WTC11 (cell line): ENCODE results near the gene LPP. TPM values are rescaled to one million over a fixed set of nuclear protein-coding genes. Genes with fewer than 3 reads are reported as not detected.

ENCODE experiments used
- ATAC-seq: fragments of 200-7000 bp; cut with Tn5 transposase; 2 replicates; pipeline ENCODE4 v1.10.0; 2021; ENCODE audit warnings: mild to moderate bottlenecking, moderate library complexity
- CTCF ChIA-PET: fragments of 300-600 bp; sonication (Branson Sonifier 250); formaldehyde crosslinking; loops from one replicate; lab custom pipeline; 2021; ENCODE audit warnings: antibody characterized with exemption; lab: Charles Lee
- POLR2A ChIA-PET: fragments of 350-600 bp; sonication (Branson Sonifier 250); formaldehyde crosslinking; loops from one replicate; lab custom pipeline; 2021; ENCODE audit warnings: antibody characterized with exemption; lab: Charles Lee
- DNase-seq: peaks from one replicate; pipeline ENCODE4 v3.0.0; 2021; ENCODE audit warnings: low spot score
- H3K27ac Mint-ChIP-seq: 2 replicates; pipeline ENCODE4 v1.8.0; 2021; ENCODE audit warnings: mixed read lengths
- H3K27me3 Mint-ChIP-seq: 2 replicates; pipeline ENCODE4 v1.8.0; 2021; ENCODE audit warnings: low read depth, mild to moderate bottlenecking, moderate library complexity, mixed read lengths
- H3K36me3 Mint-ChIP-seq: 2 replicates; pipeline ENCODE4 v1.8.0; 2021; ENCODE audit warnings: mixed read lengths
- H3K4me1 Mint-ChIP-seq: 2 replicates; pipeline ENCODE4 v1.8.0; 2022; ENCODE audit warnings: mixed read lengths
- H3K4me3 Mint-ChIP-seq: 2 replicates; pipeline ENCODE4 v1.8.0; 2021; ENCODE audit warnings: mild to moderate bottlenecking, moderate library complexity, mixed read lengths
- H3K9me3 Mint-ChIP-seq: 2 replicates; pipeline ENCODE4 v1.8.0; 2021; ENCODE audit warnings: mixed read lengths
- ATF1 ChIP-seq: sonication (generic); formaldehyde crosslinking; IDR thresholded peaks from 2 replicates; pipeline ENCODE4 v1.8.1; 2023; ENCODE audit warnings: mild to moderate bottlenecking, moderate library complexity, missing genetic modification reagents
- ESRRA ChIP-seq: sonication (generic); formaldehyde crosslinking; IDR thresholded peaks from 2 replicates; pipeline ENCODE4 v1.8.1; 2022; ENCODE audit warnings: mild to moderate bottlenecking, missing genetic modification reagents, borderline replicate concordance
- ETV6 ChIP-seq: sonication (generic); formaldehyde crosslinking; IDR thresholded peaks from 2 replicates; pipeline ENCODE4 v1.8.1; 2022; ENCODE audit warnings: mild to moderate bottlenecking, missing genetic modification reagents
- FOXK1 ChIP-seq: sonication (generic); formaldehyde crosslinking; IDR thresholded peaks from 2 replicates; pipeline ENCODE4 v1.8.0; 2022; ENCODE audit warnings: mild to moderate bottlenecking, moderate library complexity, missing genetic modification reagents
- FOXP1 ChIP-seq: sonication (generic); formaldehyde crosslinking; IDR thresholded peaks from 2 replicates; pipeline ENCODE4 v1.8.0; 2022; ENCODE audit warnings: missing genetic modification reagents, mild to moderate bottlenecking, moderate library complexity, borderline replicate concordance
- JAZF1 ChIP-seq: fragments of 250-450 bp; sonication (Bioruptor Pico); IDR thresholded peaks from 2 replicates; pipeline ENCODE4 v1.9.0; 2021; ENCODE audit warnings: moderate library complexity, mild to moderate bottlenecking, inconsistent platforms
- JUN ChIP-seq: sonication (generic); formaldehyde crosslinking; IDR thresholded peaks from 2 replicates; pipeline ENCODE4 v1.8.0; 2023; ENCODE audit warnings: mild to moderate bottlenecking, missing genetic modification reagents
- NFYB ChIP-seq: sonication (generic); formaldehyde crosslinking; conservative IDR thresholded peaks from 2 replicates; pipeline ENCODE4 v1.8.0; 2022; ENCODE audit warnings: low read depth, missing genetic modification reagents
- NR1H2 ChIP-seq: sonication (generic); formaldehyde crosslinking; IDR thresholded peaks from 2 replicates; pipeline ENCODE4 v1.9.0; 2021; ENCODE audit warnings: mild to moderate bottlenecking, moderate library complexity, missing genetic modification reagents
- RORB ChIP-seq: fragments of 250-450 bp; sonication (Bioruptor Pico); IDR thresholded peaks from 2 replicates; pipeline ENCODE4 v1.9.0; 2021; ENCODE audit warnings: mild to moderate bottlenecking
- ZNF232 ChIP-seq: sonication (generic); formaldehyde crosslinking; IDR thresholded peaks from 2 replicates; pipeline ENCODE4 v1.8.0; 2022; ENCODE audit warnings: mild to moderate bottlenecking, missing genetic modification reagents
- total RNA-seq: library from RNA; stranded (reverse); gene quantifications from 3 replicates; pipeline ENCODE4 v1.2.3, GENCODE V29; 2021
- TF ChIP-seq, protein P1 (sequence below): sonication (generic); formaldehyde crosslinking; IDR thresholded peaks from 2 replicates; pipeline ENCODE4 v1.8.0; 2023; ENCODE audit warnings: mild to moderate bottlenecking, missing genetic modification reagents
- TF ChIP-seq, protein P2 (sequence below): sonication (generic); formaldehyde crosslinking; IDR thresholded peaks from 2 replicates; pipeline ENCODE4 v1.8.1; 2022; ENCODE audit warnings: low read depth, mild to moderate bottlenecking, moderate library complexity, missing genetic modification reagents, borderline replicate concordance
- TF ChIP-seq, protein P3 (sequence below): sonication (generic); formaldehyde crosslinking; IDR thresholded peaks from 2 replicates; pipeline ENCODE4 v1.8.0; 2022; ENCODE audit warnings: mild to moderate bottlenecking, missing genetic modification reagents
- TF ChIP-seq, protein P4 (sequence below): fragments of 250-450 bp; sonication (Bioruptor Pico); IDR thresholded peaks from 2 replicates; pipeline ENCODE4 v1.9.0; 2021; ENCODE audit warnings: mild to moderate bottlenecking, borderline replicate concordance
- TF ChIP-seq, protein P5 (sequence below): sonication (generic); formaldehyde crosslinking; IDR thresholded peaks from 2 replicates; pipeline ENCODE4 v1.8.1; 2022; ENCODE audit warnings: missing genetic modification reagents, borderline replicate concordance
- TF ChIP-seq, protein P6 (sequence below): fragments of 250-450 bp; sonication (Bioruptor Pico); IDR thresholded peaks from 2 replicates; pipeline ENCODE4 v1.9.0; 2021; ENCODE audit warnings: moderate library complexity, mild to moderate bottlenecking, inconsistent platforms, borderline replicate concordance
- TF ChIP-seq, protein P7 (sequence below): sonication (generic); formaldehyde crosslinking; IDR thresholded peaks from 2 replicates; pipeline ENCODE4 v1.8.0; 2022; ENCODE audit warnings: mild to moderate bottlenecking, missing genetic modification reagents
- TF ChIP-seq, protein P8 (sequence below): sonication (generic); formaldehyde crosslinking; IDR thresholded peaks from 2 replicates; pipeline ENCODE4 v1.8.1; 2023; ENCODE audit warnings: mild to moderate bottlenecking, missing genetic modification reagents, moderate library complexity

The LPP gene
- total RNA-seq, 1 experiment from 2014 or later: 49.6 TPM

DNA sequence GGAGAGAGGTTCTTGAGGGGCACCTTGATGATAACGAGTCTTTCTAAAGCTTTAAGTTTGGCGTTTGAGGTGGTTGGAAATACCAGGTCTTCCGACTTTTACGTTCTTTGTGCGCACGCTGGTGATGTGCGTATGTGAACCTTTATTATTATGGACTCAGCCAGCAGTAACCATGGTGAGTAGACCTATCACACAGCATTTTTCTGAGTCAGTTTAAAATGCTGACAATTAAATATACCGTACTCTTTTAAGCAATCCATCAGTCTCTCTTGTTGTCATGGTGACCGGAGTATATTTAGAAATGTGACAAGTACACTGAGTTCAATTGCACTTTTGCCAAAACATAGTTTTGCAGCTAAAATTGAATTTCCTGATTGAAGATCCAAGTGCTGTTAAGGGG, 172.2 kb downstream of the LPP start (continued):
- TF ChIP-seq, protein P1, sequence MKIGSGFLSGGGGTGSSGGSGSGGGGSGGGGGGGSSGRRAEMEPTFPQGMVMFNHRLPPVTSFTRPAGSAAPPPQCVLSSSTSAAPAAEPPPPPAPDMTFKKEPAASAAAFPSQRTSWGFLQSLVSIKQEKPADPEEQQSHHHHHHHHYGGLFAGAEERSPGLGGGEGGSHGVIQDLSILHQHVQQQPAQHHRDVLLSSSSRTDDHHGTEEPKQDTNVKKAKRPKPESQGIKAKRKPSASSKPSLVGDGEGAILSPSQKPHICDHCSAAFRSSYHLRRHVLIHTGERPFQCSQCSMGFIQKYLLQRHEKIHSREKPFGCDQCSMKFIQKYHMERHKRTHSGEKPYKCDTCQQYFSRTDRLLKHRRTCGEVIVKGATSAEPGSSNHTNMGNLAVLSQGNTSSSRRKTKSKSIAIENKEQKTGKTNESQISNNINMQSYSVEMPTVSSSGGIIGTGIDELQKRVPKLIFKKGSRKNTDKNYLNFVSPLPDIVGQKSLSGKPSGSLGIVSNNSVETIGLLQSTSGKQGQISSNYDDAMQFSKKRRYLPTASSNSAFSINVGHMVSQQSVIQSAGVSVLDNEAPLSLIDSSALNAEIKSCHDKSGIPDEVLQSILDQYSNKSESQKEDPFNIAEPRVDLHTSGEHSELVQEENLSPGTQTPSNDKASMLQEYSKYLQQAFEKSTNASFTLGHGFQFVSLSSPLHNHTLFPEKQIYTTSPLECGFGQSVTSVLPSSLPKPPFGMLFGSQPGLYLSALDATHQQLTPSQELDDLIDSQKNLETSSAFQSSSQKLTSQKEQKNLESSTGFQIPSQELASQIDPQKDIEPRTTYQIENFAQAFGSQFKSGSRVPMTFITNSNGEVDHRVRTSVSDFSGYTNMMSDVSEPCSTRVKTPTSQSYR: no peak
- TF ChIP-seq, protein P2, sequence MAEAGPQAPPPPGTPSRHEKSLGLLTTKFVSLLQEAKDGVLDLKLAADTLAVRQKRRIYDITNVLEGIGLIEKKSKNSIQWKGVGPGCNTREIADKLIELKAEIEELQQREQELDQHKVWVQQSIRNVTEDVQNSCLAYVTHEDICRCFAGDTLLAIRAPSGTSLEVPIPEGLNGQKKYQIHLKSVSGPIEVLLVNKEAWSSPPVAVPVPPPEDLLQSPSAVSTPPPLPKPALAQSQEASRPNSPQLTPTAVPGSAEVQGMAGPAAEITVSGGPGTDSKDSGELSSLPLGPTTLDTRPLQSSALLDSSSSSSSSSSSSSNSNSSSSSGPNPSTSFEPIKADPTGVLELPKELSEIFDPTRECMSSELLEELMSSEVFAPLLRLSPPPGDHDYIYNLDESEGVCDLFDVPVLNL (CRISPR knock-in tag): no peak
- no peak for TF ChIP-seq JAZF1 (CRISPR knock-in tag)
- TF ChIP-seq, protein P3, sequence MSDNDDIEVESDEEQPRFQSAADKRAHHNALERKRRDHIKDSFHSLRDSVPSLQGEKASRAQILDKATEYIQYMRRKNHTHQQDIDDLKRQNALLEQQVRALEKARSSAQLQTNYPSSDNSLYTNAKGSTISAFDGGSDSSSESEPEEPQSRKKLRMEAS: no peak

DNA sequence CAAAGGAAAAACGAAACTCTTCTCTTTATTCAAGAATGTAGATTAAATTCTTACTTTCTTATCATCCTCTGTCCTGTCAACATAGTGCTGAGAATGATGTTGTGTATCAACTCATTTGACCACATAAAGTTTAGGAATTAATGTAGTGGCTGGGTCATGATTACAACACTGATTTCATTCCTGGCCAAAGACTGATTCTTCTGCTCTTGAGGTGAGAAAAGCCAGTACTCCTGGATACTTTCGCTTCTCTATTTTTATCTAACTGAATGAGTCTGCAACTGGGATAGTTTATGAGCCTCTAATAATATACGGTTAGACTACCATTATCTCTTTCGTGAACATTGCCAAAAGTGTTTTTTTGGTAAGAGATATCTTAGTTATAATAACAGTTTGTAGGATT, 173.0 kb downstream of the LPP start:
- ATAC-seq: no peak
- DNase-seq: no peak
- CTCF ChIA-PET: no interaction called here
- POLR2A ChIA-PET: no interaction called here
- no peaks in the 10 kb centered on the region for H3K27me3 Mint-ChIP-seq
- no peaks in the 10 kb centered on the region for H3K9me3 Mint-ChIP-seq
- no peak overlapping the region for H3K27ac Mint-ChIP-seq
- H3K36me3 Mint-ChIP-seq: no peaks in the 10 kb centered on the region
- no peak overlapping the region for H3K4me3 Mint-ChIP-seq
- no peaks in the 10 kb centered on the region for H3K4me1 Mint-ChIP-seq
- TF ChIP-seq ESRRA (CRISPR knock-in tag) (no peak), NFYB (CRISPR knock-in tag) (no peak)
- TF ChIP-seq, protein P4, sequence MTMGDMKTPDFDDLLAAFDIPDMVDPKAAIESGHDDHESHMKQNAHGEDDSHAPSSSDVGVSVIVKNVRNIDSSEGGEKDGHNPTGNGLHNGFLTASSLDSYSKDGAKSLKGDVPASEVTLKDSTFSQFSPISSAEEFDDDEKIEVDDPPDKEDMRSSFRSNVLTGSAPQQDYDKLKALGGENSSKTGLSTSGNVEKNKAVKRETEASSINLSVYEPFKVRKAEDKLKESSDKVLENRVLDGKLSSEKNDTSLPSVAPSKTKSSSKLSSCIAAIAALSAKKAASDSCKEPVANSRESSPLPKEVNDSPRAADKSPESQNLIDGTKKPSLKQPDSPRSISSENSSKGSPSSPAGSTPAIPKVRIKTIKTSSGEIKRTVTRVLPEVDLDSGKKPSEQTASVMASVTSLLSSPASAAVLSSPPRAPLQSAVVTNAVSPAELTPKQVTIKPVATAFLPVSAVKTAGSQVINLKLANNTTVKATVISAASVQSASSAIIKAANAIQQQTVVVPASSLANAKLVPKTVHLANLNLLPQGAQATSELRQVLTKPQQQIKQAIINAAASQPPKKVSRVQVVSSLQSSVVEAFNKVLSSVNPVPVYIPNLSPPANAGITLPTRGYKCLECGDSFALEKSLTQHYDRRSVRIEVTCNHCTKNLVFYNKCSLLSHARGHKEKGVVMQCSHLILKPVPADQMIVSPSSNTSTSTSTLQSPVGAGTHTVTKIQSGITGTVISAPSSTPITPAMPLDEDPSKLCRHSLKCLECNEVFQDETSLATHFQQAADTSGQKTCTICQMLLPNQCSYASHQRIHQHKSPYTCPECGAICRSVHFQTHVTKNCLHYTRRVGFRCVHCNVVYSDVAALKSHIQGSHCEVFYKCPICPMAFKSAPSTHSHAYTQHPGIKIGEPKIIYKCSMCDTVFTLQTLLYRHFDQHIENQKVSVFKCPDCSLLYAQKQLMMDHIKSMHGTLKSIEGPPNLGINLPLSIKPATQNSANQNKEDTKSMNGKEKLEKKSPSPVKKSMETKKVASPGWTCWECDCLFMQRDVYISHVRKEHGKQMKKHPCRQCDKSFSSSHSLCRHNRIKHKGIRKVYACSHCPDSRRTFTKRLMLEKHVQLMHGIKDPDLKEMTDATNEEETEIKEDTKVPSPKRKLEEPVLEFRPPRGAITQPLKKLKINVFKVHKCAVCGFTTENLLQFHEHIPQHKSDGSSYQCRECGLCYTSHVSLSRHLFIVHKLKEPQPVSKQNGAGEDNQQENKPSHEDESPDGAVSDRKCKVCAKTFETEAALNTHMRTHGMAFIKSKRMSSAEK: no peak

GRCh38 chr3:188327433-188327832, 173.5 kb downstream of the LPP start:
- CTCF ChIA-PET: no interaction called here
- no peak for TF ChIP-seq RORB (CRISPR knock-in tag)
- TF ChIP-seq NR1H2 (CRISPR knock-in tag): no peak
- no peak for TF ChIP-seq FOXK1
- TF ChIP-seq, protein P5, sequence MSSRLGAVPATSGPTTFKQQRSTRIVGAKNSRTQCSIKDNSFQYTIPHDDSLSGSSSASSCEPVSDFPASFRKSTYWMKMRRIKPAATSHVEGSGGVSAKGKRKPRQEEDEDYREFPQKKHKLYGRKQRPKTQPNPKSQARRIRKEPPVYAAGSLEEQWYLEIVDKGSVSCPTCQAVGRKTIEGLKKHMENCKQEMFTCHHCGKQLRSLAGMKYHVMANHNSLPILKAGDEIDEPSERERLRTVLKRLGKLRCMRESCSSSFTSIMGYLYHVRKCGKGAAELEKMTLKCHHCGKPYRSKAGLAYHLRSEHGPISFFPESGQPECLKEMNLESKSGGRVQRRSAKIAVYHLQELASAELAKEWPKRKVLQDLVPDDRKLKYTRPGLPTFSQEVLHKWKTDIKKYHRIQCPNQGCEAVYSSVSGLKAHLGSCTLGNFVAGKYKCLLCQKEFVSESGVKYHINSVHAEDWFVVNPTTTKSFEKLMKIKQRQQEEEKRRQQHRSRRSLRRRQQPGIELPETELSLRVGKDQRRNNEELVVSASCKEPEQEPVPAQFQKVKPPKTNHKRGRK: no peak
- no peak for TF ChIP-seq ZNF232
- TF ChIP-seq, protein P6, sequence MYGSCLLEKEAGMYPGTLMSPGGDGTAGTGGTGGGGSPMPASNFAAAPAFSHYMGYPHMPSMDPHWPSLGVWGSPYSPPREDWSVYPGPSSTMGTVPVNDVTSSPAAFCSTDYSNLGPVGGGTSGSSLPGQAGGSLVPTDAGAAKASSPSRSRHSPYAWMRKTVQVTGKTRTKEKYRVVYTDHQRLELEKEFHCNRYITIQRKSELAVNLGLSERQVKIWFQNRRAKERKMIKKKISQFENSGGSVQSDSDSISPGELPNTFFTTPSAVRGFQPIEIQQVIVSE: no peak
- TF ChIP-seq ATF1 (CRISPR knock-in tag): no peak
- no peak for TF ChIP-seq FOXP1 (CRISPR knock-in tag)
- TF ChIP-seq, protein P7, sequence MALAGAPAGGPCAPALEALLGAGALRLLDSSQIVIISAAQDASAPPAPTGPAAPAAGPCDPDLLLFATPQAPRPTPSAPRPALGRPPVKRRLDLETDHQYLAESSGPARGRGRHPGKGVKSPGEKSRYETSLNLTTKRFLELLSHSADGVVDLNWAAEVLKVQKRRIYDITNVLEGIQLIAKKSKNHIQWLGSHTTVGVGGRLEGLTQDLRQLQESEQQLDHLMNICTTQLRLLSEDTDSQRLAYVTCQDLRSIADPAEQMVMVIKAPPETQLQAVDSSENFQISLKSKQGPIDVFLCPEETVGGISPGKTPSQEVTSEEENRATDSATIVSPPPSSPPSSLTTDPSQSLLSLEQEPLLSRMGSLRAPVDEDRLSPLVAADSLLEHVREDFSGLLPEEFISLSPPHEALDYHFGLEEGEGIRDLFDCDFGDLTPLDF (CRISPR knock-in tag): no peak
- TF ChIP-seq, protein P8, sequence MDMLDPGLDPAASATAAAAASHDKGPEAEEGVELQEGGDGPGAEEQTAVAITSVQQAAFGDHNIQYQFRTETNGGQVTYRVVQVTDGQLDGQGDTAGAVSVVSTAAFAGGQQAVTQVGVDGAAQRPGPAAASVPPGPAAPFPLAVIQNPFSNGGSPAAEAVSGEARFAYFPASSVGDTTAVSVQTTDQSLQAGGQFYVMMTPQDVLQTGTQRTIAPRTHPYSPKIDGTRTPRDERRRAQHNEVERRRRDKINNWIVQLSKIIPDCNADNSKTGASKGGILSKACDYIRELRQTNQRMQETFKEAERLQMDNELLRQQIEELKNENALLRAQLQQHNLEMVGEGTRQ: no peak
- TF ChIP-seq ETV6 (CRISPR knock-in tag): no peak
- TF ChIP-seq JUN (CRISPR knock-in tag): no peak

More at GRCh38 chr3:188327433-188327832, 173.5 kb downstream of the LPP start:
- no peaks in the 10 kb centered on the region for H3K27me3 Mint-ChIP-seq
- H3K9me3 Mint-ChIP-seq: no peaks in the 10 kb centered on the region
- no peak overlapping the region for H3K4me3 Mint-ChIP-seq
- POLR2A ChIA-PET: no interaction called here
- no peaks in the 10 kb centered on the region for H3K4me1 Mint-ChIP-seq
- no peaks in the 10 kb centered on the region for H3K36me3 Mint-ChIP-seq
- H3K27ac Mint-ChIP-seq: no peak overlapping the region
- DNase-seq (no peak), ATAC-seq (no peak)
